HG03097 (cell line): ENCODE measurements around the gene IKZF4.
A peak's percentile ranks its signal among the peaks of the same experiment; 100 is the strongest.
"Not testable (repeated sequence)": the region's sequence is repeated elsewhere in the genome, so short reads cannot be mapped to it uniquely, and the experiment has no call there.

Source experiments
- ATAC-seq: cut with Tn5 transposase; IDR thresholded peaks from one replicate; pipeline ENCODE4 v1.9.1; 2021; ENCODE audit not compliant: unreplicated experiment, low FRiP score

Gene IKZF4

DNA sequence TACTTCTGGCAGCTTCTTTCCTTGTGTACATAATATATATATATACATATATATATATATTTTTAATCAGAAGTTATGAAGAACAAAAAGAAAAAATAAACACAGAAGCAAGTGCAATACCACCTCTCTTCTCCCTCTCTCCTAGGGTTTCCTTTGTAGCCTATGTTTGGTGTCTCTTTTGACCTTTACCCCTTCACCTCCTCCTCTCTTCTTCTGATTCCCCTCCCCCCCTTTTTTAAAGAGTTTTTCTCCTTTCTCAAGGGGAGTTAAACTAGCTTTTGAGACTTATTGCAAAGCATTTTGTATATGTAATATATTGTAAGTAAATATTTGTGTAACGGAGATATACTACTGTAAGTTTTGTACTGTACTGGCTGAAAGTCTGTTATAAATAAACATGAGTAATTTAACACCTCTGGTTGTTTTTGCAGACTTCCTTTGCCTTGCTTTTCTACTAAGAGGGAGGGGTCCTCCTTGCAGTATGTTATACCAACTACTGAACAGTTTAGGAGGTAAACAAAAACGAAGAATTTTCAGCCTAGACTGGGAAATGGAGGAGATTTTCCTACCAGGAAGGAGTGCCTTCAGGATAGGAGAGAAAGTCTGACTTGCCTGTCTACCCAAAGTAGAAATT is 17.3 kb downstream of the IKZF4 start:
- no peak for ATAC-seq

DNA sequence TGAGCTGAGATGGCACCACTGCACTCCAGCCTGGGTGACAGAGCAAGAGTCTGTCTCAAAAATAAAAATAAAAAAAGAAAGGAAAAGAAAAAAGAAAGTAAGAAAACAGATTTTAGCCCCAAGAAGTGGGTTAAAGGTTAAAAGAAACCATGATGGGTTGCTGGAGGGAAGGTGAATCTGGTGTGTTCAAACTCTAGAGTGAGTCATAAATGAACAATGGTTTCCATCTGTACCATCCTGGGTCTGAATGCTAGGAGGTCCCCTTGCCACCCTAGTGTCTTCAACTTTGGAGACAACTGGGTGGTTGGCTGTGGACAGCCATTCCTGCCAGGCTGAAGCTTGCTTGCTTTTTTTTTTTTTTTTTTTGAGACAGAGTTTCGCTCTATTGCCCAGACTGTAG is 19.3 kb downstream of the IKZF4 start:
- no peak for ATAC-seq

DNA sequence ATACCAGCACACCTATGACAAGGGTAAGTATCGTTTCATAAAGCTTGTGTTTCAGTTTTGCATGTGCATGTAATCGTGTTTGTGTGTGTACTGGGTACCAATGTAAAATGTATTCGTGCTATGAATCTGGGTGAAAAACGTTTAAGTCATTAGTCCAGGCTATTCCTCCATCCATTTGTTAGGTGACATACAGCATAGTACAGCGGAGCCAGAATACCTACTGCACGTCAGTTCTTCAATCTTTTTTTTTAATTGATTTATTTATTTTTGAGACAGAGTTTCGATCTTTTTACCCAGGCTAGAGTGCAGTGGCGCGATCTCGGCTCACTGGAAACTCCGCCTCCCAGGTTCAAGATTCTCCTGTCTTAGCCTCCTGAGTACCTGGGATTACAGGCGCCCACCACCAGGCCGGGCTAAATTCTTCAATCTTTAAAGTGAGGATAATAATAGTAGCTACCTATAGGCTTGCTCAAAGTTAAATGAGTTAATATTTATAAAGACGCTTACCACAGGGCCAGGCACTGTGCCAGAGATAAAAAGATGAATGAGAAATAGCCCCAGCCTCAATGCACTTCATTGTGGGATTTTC is 20.2 kb downstream of the IKZF4 start:
- peak; percentile 17 for ATAC-seq

DNA sequence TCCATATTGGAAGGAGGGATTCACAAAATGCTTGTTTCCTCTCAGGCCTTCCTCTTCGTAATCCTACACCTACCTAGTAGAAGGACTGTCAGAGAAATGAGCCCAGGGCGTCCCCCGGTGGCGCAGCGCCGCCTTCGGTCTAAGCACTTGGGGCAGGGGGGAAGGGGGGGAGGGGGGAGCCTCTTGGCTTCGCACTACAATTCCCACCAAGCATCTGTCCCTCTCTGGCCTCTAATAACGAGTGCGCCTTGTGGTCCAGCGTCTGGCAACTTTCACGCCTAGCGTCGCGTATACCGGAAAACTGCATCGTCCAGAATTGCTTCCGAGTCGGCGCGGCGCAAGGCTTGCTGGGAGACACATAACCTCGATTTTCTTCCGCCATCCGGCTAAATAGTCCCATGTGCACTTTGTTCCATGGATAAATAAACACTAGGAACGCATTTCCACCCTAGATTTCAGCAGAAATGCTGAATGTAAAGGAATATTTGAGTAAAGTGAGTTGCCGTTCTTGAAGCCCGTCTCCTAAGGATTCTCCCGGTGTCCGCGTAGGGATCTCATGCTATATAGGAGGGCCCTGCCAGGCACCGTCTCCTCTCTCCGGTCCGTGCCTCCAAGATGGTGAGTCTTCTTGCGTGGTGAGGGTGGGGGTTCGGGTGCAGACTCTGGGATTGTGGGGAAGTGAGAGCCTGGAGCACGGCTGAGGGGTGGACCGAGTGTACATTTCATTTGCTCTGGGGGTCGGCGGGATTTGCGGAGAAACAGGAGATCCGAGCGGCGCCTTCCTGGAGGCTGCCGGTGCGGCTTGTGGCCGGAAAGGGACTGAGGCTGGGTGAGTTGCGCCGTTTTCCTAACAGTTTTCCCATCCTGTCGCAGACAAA is 20.9 kb downstream of the IKZF4 start, which contains the start of gene RPS26:
Gene RPS26 (plus strand): TSS at position 367 of the 878 bp plus-strand sequence. CDS start 249 bp downstream, at position 616.
- peak; percentile 89 for ATAC-seq

DNA sequence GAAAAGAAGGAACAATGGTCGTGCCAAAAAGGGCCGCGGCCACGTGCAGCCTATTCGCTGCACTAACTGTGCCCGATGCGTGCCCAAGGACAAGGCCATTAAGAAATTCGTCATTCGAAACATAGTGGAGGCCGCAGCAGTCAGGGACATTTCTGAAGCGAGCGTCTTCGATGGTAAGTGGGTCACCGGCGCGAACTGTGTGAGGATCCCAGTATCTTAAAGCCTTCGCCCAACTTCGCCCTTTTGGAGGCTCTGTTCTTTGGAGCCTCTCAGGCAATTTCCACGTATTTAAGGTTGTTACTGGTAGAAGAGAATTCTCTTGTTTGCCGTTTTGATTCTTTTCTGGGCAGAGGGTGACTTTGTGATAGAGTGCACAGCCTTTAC is 21.6 kb downstream of the IKZF4 start:
- not testable (repeated sequence) for ATAC-seq

DNA sequence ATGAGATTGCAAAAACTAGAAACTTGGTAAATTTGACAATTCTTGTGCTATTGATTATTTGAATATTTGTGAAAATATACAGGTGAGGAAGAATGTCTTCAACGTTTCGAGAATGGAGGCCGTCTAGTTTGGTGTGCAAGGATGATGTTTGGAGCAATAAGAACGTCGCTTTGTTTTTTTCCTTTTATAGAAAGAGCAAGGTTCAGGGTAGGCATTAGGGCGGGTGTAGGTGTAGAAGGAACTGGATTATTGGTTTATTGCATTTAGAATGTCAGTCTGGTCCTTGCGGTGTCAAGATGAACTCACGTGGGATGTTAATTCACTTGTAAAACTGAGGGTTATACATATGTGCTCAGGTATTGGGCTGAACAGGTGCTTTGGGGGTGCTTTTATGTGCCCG is 22.0 kb downstream of the IKZF4 start:
- no peak for ATAC-seq

DNA sequence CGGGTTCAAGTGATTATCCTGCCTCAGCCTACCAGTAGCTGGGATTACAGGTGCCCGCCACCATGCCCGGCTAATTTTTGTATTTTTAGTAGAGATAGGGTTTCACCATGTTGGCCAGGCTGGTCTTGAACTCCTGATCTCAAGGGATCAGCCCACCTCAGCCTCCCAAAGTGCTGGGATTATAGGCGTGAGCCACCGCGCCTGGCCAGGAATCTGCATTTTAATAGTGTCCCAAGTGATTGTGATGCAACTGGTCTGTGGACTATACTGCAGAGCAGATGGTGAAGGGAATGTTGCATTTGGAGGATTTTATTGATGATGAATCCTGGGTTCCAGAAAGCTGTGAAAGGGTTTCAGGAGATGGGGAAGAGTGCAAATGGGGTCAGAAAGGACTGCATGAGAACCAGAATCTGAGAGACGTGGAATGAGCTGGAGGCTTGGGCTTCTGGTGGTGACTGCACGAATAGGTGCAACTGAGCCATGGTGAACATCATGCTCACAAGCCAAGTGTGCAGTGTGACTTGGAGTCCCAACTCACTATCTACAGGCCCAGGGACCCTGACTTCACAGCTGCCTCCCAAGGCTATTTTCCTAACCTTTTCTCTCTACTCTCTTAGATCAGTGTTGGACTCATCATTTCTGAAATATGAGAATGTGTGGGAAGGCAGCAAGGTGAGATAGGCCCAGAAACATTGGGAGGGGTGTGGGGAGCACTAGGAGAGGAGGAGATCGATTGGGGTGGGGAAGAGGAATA is 25.4 kb downstream of the IKZF4 start:
- no peak for ATAC-seq

DNA sequence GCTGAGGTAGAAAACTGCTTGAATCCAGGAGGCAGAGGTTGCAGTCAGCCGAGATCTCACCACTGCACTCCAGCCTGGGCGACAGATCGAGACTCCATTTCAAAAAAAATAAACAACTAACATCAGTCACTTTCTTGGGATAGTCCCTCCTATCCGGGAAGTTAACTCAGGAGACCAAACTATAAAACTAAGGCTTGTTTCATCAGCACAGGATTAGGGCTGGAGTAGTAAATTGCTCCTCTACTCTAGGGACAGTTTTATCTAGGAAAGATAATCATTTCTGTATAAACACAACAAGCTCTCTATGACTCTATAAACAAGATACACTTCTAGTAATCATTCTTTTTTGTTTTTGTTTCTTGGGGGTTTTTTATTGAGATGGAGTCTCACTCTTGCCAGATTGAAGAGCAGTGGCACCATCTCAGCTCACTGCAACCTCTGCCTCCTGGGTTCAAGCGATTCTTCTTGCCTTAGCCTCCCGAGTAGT is 32.6 kb downstream of the IKZF4 start:
- no peak for ATAC-seq

DNA sequence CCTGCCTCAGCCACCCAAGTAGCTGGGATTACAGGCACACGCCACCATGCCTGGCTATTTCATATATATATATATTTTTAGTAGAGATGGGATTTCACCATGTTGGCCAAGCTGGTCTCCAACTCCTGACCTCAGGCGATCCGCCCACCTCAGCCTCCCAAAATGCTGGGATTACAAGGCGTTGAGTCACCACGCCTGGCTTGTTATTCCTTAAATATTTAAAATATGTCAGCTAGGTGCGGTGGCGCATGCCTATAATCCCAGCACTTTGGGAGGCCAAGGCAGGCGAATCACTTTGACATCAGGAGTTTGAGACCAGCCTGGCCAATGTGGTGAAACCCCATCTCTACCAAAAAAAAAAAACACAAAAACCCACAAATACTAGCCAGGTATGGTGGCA is 39.1 kb downstream of the IKZF4 start:
- ATAC-seq = not testable (repeated sequence)

DNA sequence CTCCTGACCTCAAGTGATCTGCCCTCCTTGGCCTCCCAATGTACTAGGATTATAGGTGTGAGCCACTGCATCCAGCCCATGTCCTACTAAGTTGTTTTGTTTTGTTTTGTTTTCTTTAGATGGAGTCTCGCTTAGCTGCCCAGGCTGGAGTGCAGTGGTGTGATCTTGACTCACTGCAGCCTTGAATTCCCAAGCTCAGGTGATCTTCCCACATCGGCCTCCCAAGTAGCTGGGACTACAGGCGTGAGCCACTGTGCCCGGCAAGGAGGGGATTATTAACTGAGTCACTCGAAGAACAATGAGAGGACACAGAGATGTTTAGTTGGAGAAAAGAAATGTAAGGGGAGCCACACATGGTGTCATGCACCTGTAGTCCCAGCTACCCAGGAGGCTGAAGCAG is 41.1 kb downstream of the IKZF4 start:
- ATAC-seq = no peak

DNA sequence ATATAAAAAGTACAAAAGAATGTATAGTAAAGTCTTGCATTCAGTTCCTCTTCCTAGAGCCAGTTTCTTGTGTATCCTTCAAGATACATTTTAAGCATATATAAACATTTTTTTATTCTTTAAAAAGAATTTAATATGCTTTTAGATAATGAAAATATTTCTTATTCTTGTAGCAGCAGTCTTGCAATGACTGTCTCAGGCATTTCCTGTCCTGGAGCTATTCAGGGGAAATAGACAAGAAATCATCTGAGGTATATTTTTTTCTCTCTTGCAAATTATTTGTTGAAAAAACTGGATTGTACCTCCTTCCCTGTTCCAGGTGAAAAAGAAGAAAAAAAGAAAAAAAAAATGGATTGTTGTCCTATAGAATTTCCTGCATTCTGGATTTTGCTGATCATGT is 42.2 kb downstream of the IKZF4 start:
- no peak for ATAC-seq

DNA sequence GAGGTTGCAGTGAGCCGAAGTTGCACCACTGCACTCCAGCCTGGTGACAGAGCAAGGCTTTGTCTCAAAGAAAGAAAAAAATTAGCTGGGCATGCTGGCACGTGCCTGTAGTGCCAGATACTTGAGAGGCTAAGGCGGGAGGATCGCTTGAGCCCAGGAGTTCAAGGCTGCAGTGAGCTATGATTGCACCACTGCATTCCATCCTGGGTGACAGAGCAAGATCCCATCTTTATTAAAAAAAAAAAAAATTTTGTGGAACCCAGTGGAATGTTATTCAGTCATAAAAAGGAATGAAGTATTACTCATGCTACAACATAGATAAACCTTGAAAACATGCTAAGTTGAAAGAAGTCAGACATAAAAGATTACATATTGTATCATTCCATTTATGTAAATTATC is 50.8 kb downstream of the IKZF4 start:
- ATAC-seq = no peak

DNA sequence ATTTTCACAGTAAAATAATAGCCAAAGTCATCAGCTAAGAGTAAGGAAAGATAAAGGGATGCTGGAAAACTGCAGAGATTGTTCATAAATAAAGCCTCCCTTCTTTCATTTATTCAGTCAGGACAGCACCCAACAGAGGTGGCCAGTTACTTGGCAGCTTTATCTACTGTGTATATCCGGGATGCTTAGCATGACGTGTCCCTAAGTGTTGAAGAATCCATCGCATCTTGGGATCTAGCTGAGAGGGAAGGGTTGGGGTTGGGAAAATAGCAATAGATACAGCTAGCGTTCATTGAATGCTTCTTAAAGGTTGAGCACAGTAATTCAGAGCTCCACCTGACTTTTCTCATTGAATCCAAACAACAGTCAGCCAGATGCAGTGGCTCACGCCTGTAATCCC is 53.6 kb downstream of the IKZF4 start:
- ATAC-seq = no peak

DNA sequence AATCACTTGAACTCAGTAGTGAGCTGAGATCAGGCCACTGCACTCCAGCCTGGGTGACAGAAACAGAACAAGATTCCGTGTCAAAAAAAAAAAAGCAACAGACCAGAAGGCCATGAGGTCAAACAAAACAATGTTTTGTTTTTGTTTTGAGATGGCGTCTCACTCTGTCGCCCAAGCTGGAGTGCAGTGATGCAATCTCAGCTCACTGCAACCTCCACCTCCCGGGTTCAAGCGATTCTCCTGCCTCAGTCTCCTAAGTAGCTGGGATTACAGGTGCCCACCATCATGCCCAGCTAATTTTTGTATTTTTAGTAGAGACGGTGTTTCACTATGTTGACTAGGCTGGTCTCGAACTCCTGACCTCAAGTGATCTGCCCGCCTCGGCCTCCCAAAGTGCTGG is 57.1 kb downstream of the IKZF4 start:
- ATAC-seq = not testable (repeated sequence)

DNA sequence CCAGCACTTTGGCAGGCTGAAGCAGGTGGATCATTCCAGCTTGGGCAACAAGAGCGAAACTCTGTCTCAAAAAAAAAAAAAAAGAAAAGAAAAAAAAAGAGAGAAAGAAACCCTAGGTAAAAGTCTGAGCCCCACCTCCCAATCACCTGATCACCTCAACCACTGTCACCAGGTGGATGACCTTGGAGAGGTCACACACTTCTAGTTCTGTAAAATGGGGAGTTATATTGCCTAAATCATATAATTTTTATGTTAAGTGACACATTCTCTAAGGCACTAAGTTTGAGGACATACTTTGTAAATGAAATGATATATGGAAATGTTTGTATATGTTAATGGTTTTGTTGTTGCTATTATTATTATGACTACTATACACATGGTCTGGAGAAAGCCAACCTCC is 57.6 kb downstream of the IKZF4 start:
- ATAC-seq = no peak

DNA sequence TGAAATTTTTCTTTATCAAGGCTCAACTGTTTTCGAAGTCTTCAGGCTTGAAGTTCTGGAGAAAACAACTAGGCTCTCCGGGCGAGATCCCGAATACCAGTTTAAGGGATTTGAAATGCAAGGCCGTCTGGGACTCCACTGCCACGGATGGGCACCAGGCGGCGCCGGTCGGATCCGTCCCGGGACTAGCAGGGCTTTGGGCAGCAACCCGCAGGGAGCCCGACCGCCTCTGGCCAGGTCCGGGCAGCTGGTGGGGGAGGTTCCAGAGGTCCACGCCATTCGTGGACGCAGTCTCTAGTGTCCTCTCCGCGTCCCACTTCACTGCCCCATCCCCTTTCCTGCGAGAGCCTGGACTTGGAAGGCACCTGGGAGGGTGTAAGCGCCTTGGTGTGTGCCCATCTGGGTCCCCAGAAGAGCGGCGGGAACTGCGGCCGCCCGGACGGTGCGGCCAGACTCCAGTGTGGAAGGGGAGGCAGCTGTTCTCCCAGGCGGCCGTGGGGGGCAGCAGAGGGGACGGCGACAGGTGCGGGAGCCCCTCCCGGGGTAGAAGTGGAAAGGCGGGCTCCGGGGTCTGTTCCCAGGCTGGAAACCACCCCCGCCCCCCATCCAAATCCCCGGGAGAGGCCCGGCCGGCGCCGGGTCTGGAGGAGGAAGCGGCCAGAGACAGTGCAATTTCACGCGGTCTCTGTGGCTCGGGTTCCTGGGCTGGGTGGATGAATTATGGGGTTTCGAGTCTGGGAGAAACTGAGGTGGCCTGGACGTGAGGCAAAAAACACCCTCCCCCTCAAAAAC is 58.3 kb downstream of the IKZF4 start:
- no peak for ATAC-seq

DNA sequence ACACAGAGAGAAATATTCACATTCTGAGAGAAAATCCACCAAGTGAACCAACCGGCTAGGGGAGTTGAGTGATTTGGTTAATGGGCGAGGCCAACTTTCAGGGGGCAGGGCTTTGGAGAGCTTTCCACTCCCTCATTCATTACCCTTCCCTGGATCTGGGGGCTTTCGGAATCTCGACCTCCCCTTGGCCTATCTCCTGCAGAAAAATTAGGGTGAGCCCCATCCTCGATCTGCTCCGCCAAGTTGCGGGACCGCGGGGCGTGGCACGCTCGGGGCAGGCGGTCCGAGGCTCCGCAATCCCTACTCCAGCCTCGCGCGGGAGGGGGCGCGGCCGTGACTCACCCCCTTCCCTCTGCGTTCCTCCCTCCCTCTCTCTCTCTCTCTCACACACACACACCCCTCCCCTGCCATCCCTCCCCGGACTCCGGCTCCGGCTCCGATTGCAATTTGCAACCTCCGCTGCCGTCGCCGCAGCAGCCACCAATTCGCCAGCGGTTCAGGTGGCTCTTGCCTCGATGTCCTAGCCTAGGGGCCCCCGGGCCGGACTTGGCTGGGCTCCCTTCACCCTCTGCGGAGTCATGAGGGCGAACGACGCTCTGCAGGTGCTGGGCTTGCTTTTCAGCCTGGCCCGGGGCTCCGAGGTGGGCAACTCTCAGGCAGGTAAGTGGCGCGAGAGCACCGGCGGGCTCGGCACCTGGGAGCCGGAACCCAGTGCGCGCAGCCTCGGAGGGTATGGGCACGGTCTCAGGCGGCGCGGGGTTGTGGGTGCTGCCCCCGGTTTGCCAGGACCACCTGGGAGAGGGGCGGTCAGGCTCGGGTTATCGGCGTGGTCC is 59.1 kb downstream of the IKZF4 start, which contains the start of gene ERBB3:
Gene ERBB3 (plus strand): TSS at position 443 of the 833 bp plus-strand sequence. CDS start 136 bp downstream, at position 579.
- ATAC-seq = no peak

DNA sequence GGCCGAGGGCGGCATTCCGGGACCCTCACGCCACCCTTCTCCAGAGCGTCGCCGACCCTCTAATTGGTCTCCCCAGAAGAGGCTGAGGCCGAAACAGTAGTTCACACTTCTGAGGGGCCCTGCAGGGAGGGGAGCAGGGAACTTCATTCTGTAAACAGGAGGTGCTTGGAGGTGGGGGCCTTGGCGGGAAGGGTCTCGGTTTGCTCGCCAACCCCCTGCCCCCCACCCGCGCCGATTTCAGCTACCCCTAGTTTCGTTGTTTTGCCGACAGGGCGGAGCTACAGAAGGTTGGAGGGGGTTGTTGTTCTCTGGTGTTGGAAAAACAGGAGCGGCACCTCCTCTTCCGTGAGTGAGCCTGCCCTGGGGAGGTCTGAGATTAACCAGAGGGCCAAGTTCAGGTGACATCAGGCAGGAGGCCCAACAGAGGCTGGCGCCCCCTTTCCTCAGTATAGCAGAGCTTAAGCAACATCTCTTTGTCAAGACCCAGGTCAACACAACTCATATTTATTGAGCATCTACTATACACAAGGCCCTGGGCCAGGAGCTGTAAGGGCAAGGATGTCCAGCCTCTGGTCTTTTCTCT is 59.8 kb downstream of the IKZF4 start:
- ATAC-seq = no peak
